Measurements from ENCODE around the gene SLC35B4.

The SLC35B4 gene

DNA sequence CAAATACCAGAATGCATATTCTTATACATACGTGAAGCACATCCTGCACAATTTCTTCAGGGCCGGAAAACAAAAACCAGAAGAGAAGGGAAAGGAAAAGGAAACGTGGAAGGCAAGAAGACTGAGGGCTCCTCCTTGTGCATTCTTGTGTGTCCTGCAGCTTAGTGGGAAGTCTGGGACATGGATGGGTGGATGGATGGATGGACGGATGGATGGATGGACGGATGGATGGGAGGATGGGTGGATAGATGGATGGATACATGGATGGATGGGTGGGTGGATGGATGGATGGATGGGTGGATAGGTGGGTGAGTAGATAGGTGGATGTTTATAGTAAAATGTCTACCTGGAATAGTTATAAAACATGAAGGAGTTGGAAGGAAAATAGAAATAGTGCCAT lies 30.8 kb upstream of the SLC35B4 start:
- Histone ChIP-seq H3K4me1 (ENCODE audit: insufficient read depth, poor library complexity, severe bottlenecking) (no peaks in the 10 kb centered on the region), H3K9me3 (ENCODE audit: severe bottlenecking) (no peaks in the 10 kb centered on the region), H3K27ac (ENCODE audit: poor library complexity, severe bottlenecking) (no peak overlapping the region), H3K27me3 (ENCODE audit: insufficient read depth, poor library complexity, severe bottlenecking) (no peaks in the 10 kb centered on the region), H3K4me3 (ENCODE audit: severe bottlenecking) (no peak overlapping the region), H3K36me3 (ENCODE audit: low read depth) (no peaks in the 10 kb centered on the region)
- TF ChIP-seq CTCF (IDR thresholded peaks at IDR 0.05; ENCODE audit: poor library complexity, severe bottlenecking), result no peak
- ATAC-seq (ENCODE audit: low read depth), result no peak
- no peak for DNase-seq (ENCODE audit: low spot score)

GRCh38 chr7:134343796-134344195 lies 27.1 kb upstream of the SLC35B4 start:
- Histone ChIP-seq H3K4me1 (ENCODE audit: insufficient read depth, poor library complexity, severe bottlenecking) (no peaks in the 10 kb centered on the region), H3K9me3 (ENCODE audit: severe bottlenecking) (no peaks in the 10 kb centered on the region), H3K36me3 (ENCODE audit: low read depth) (no peaks in the 10 kb centered on the region), H3K4me3 (ENCODE audit: severe bottlenecking) (no peak overlapping the region), H3K27ac (ENCODE audit: poor library complexity, severe bottlenecking) (no peak overlapping the region), H3K27me3 (ENCODE audit: insufficient read depth, poor library complexity, severe bottlenecking) (no peaks in the 10 kb centered on the region)
- DNase-seq (ENCODE audit: low spot score) (no peak), ATAC-seq (ENCODE audit: low read depth) (no peak)
- TF ChIP-seq CTCF (IDR thresholded peaks at IDR 0.05; ENCODE audit: poor library complexity, severe bottlenecking), result no peak

- H3K27me3 ChIP-seq (ENCODE audit: insufficient read depth, poor library complexity, severe bottlenecking), result no peaks in the 10 kb centered on the region
- no peaks in the 10 kb centered on the region for H3K4me1 ChIP-seq (ENCODE audit: insufficient read depth, poor library complexity, severe bottlenecking)
- DNase-seq (ENCODE audit: low spot score), result no peak
- TF ChIP-seq CTCF (IDR thresholded peaks at IDR 0.05; ENCODE audit: poor library complexity, severe bottlenecking), result no peak
- no peaks in the 10 kb centered on the region for H3K9me3 ChIP-seq (ENCODE audit: severe bottlenecking)
- no peaks in the 10 kb centered on the region for H3K36me3 ChIP-seq (ENCODE audit: low read depth)
- ATAC-seq (ENCODE audit: low read depth), result no peak
- H3K4me3 ChIP-seq (ENCODE audit: severe bottlenecking), result no peak overlapping the region
- no peak overlapping the region for H3K27ac ChIP-seq (ENCODE audit: poor library complexity, severe bottlenecking)
Observed at GRCh38 chr7:134343136-134343535, 26.4 kb upstream of the SLC35B4 start.

DNA sequence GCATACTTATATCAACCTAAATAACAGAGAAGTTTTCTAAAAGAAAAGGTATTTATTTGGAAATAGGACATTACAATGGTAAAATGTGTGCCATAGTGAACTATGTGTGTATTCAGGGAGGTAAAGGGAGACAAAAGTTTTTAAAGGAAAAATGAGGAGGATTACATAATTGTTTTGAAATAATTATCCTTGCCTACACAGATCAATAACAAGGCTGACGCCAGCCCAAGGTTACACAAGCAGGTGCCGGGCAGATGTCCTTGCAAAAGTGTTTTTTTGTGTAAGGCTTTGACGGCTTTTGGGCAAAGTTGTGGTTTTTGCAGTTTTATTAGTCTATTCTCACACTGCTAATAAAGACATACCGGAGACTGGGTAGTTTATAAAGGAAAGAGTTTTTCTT lies 22.7 kb upstream of the SLC35B4 start:
- ATAC-seq (ENCODE audit: low read depth) (no peak), DNase-seq (ENCODE audit: low spot score) (no peak)
- H3K27me3 ChIP-seq (ENCODE audit: insufficient read depth, poor library complexity, severe bottlenecking), result no peaks in the 10 kb centered on the region
- no peaks in the 10 kb centered on the region for H3K4me1 ChIP-seq (ENCODE audit: insufficient read depth, poor library complexity, severe bottlenecking)
- no peak overlapping the region for H3K4me3 ChIP-seq (ENCODE audit: severe bottlenecking)
- no peak for TF ChIP-seq CTCF (IDR thresholded peaks at IDR 0.05; ENCODE audit: poor library complexity, severe bottlenecking)
- H3K27ac ChIP-seq (ENCODE audit: poor library complexity, severe bottlenecking), result no peak overlapping the region
- H3K9me3 ChIP-seq (ENCODE audit: severe bottlenecking), result no peaks in the 10 kb centered on the region
- H3K36me3 ChIP-seq (ENCODE audit: low read depth), result no peaks in the 10 kb centered on the region

DNA sequence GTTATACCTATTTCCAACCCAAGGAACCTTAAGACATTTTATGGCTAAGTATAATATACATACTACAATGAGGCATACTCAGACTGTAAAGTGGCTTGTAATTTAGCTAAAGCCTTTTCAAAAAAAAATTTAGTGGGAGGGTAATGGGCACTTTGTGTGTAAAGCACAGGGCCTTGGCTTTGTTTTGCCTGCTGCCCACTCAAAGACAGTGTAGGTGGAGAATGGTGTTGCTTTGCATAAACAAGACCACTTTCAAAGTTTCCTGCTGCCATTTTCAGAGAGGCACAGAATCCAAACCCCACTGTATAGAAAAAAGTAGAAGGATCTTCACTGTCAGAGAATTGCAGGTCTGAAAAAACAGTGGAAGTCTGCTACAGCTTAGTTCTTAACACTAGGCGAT lies 21.2 kb upstream of the SLC35B4 start:
- no peak for ATAC-seq (ENCODE audit: low read depth)
- DNase-seq (ENCODE audit: low spot score), result no peak
- H3K4me1 ChIP-seq (ENCODE audit: insufficient read depth, poor library complexity, severe bottlenecking), result no peaks in the 10 kb centered on the region
- no peak overlapping the region for H3K4me3 ChIP-seq (ENCODE audit: severe bottlenecking)
- no peak overlapping the region for H3K27ac ChIP-seq (ENCODE audit: poor library complexity, severe bottlenecking)
- no peaks in the 10 kb centered on the region for H3K9me3 ChIP-seq (ENCODE audit: severe bottlenecking)
- no peak for TF ChIP-seq CTCF (IDR thresholded peaks at IDR 0.05; ENCODE audit: poor library complexity, severe bottlenecking)
- no peaks in the 10 kb centered on the region for H3K36me3 ChIP-seq (ENCODE audit: low read depth)
- H3K27me3 ChIP-seq (ENCODE audit: insufficient read depth, poor library complexity, severe bottlenecking), result no peaks in the 10 kb centered on the region
